OCI-LY1 (cell line): Measurements from ENCODE around the gene PRKG1.

Experiments used
- H2AFZ ChIP-seq: fragments of 200-600 bp; sonication (generic), shearing (Covaris generic); 2 replicates; pipeline ENCODE4 v1.6.0; 2014; ENCODE audit warnings: antibody characterized with exemption, mild to moderate bottlenecking, low read length
- H3F3A ChIP-seq: fragments of 200-600 bp; sonication (generic), shearing (Covaris generic); 2 replicates; pipeline ENCODE4 v1.6.0; 2014; ENCODE audit warnings: mild to moderate bottlenecking, antibody characterized with exemption, low read length, moderate library complexity; ENCODE audit not compliant: insufficient read depth
- H3K27ac ChIP-seq: fragments of 200-600 bp; sonication (generic); 2 replicates; pipeline ENCODE4 v1.5.1; 2014; ENCODE audit warnings: low read length, mixed run types, mild to moderate bottlenecking, low read depth; ENCODE audit not compliant: poor library complexity, severe bottlenecking
- H3K27me3 ChIP-seq: fragments of 200-600 bp; sonication (generic); 2 replicates; pipeline ENCODE4 v1.6.0; 2014; ENCODE audit warnings: antibody characterized with exemption, mild to moderate bottlenecking, low read length, moderate library complexity; ENCODE audit not compliant: insufficient read depth
- H3K36me3 ChIP-seq: fragments of 200-600 bp; sonication (generic); 2 replicates; pipeline ENCODE4 v1.6.1; 2014; ENCODE audit warnings: mild to moderate bottlenecking, antibody characterized with exemption, low read length, moderate library complexity, mixed read lengths; ENCODE audit not compliant: insufficient read depth
- H3K4me1 ChIP-seq: fragments of 200-600 bp; sonication (generic); 2 replicates; pipeline ENCODE4 v1.5.1; 2014; ENCODE audit warnings: mild to moderate bottlenecking, low read length, moderate library complexity; ENCODE audit not compliant: insufficient read depth, severe bottlenecking
- H3K4me2 ChIP-seq: fragments of 200-600 bp; sonication (generic), shearing (Covaris generic); 2 replicates; pipeline ENCODE4 v1.6.1; 2014; ENCODE audit warnings: low read length
- H3K4me3 ChIP-seq: fragments of 200-600 bp; sonication (generic); 2 replicates; pipeline ENCODE4 v1.5.1; 2014; ENCODE audit warnings: low read length, low read depth, mild to moderate bottlenecking, mixed read lengths; ENCODE audit not compliant: poor library complexity, severe bottlenecking
- H3K79me2 ChIP-seq: fragments of 200-600 bp; shearing (Covaris generic); 2 replicates; pipeline ENCODE4 v1.6.1; 2016; ENCODE audit warnings: mixed run types, low read length, mixed read lengths; ENCODE audit not compliant: insufficient read depth
- H3K9ac ChIP-seq: fragments of 200-600 bp; sonication (generic), shearing (Covaris generic); 2 replicates; pipeline ENCODE4 v1.6.1; 2014; ENCODE audit warnings: mild to moderate bottlenecking, low read length, mixed read lengths
- H3K9me2 ChIP-seq: fragments of 200-600 bp; sonication (generic), shearing (Covaris generic); 2 replicates; pipeline ENCODE4 v1.6.1; 2014; ENCODE audit warnings: low read depth, mild to moderate bottlenecking, low read length, mixed read lengths
- H3K9me3 ChIP-seq: fragments of 200-600 bp; shearing (Covaris generic); 2 replicates; pipeline ENCODE4 v1.6.1; 2014; ENCODE audit warnings: low read length, mixed read lengths
- H4K20me1 ChIP-seq: fragments of 200-600 bp; sonication (generic), shearing (Covaris generic); 2 replicates; pipeline ENCODE4 v1.6.0; 2016; ENCODE audit warnings: mild to moderate bottlenecking, low read length; ENCODE audit not compliant: insufficient read depth
- EZH2 ChIP-seq: fragments of 200-600 bp; sonication (generic), shearing (Covaris generic); IDR thresholded peaks from 2 replicates; pipeline ENCODE4 v1.8.0; 2017; ENCODE audit warnings: borderline replicate concordance, mixed run types, mild to moderate bottlenecking, antibody characterized with exemption, low read length, moderate library complexity, mixed read lengths
- TF ChIP-seq, protein P1 (sequence below): fragments of 200-600 bp; sonication (generic), shearing (Covaris generic); IDR thresholded peaks from 2 replicates; pipeline ENCODE4 v1.5.1; 2017; ENCODE audit warnings: mild to moderate bottlenecking, antibody characterized with exemption, low read length, moderate library complexity, mixed read lengths

Gene PRKG1

DNA sequence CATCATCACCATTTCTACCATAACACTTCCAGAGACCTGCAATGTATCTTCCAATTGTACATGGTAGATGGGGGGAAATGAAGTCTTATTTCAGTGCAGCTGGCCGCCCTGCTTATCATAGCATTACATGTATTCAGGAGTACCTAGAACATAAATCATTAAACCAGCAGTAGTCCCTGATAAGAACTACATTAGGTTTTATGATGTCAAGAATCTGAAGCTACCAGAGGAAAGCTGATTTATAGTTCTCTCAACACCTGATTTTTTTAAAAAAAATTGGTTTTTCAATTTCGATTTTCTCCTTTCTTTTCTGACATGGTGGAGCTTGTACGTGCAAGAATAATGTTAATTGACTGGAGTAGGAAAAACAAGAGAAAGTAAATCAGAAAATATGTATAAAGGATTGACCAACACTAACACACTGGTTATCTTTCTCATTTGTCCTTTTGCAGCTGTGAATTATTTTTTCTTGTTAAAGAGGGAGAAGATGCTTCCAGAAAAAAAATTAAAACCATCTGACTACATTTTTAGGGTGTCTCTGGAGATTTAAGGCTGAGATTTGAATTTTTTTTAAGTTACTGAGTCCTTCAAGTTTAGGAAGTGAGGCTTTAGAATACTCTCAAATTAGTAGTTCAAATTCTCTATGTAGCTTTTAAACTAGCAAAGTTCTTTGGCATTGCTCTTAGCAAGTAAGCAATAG, 566.0 kb downstream of the PRKG1 start:
- TF ChIP-seq EZH2, result no peak
- TF ChIP-seq, protein P1, sequence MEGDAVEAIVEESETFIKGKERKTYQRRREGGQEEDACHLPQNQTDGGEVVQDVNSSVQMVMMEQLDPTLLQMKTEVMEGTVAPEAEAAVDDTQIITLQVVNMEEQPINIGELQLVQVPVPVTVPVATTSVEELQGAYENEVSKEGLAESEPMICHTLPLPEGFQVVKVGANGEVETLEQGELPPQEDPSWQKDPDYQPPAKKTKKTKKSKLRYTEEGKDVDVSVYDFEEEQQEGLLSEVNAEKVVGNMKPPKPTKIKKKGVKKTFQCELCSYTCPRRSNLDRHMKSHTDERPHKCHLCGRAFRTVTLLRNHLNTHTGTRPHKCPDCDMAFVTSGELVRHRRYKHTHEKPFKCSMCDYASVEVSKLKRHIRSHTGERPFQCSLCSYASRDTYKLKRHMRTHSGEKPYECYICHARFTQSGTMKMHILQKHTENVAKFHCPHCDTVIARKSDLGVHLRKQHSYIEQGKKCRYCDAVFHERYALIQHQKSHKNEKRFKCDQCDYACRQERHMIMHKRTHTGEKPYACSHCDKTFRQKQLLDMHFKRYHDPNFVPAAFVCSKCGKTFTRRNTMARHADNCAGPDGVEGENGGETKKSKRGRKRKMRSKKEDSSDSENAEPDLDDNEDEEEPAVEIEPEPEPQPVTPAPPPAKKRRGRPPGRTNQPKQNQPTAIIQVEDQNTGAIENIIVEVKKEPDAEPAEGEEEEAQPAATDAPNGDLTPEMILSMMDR, result no peak

DNA sequence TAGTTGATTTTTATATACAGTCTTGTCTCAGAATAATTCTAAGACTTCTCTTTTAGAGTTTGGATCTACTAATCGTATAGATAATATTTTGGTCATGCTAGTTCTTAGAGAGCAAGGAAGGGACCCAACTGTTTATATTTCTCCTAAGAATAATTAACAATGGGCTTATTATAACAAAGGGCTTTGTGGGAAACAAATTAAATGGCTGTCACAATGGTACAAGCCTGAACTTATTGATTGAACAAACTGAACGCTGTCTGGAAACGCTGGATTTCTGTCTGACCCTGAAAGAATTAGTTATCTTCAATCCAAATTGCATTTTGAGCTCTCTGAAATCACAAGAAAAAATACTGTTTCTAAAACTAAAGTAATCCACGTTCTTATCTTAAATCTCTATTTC, 568.3 kb downstream of the PRKG1 start:
- Histone ChIP-seq H3K36me3 (no peaks in the 10 kb centered on the region), H2AFZ (no peak overlapping the region), H3K9ac (no peak overlapping the region), H3F3A (no peaks in the 10 kb centered on the region), H3K4me3 (no peak overlapping the region), H3K27me3 (no peaks in the 10 kb centered on the region), H3K4me2 (no peak overlapping the region), H3K27ac (no peak overlapping the region), H3K79me2 (no peaks in the 10 kb centered on the region), H3K9me2 (no peaks in the 10 kb centered on the region), H4K20me1 (no peaks in the 10 kb centered on the region), H3K9me3 (no peaks in the 10 kb centered on the region), H3K4me1 (no peaks in the 10 kb centered on the region)
- TF ChIP-seq, protein P1, result no peak
- TF ChIP-seq EZH2, result no peak

More for the DNA sequence above, 566.0 kb downstream of the PRKG1 start:
- H3K4me1 ChIP-seq, result no peaks in the 10 kb centered on the region
- H3K27me3 ChIP-seq, result no peaks in the 10 kb centered on the region
- H3K79me2 ChIP-seq, result no peaks in the 10 kb centered on the region
- no peak overlapping the region for H3K4me3 ChIP-seq
- no peak overlapping the region for H3K9ac ChIP-seq
- H3K9me3 ChIP-seq, result no peaks in the 10 kb centered on the region
- H3K27ac ChIP-seq, result no peak overlapping the region
- no peaks in the 10 kb centered on the region for H3K36me3 ChIP-seq
- no peak overlapping the region for H2AFZ ChIP-seq
- no peak overlapping the region for H3K4me2 ChIP-seq
- H3K9me2 ChIP-seq, result no peaks in the 10 kb centered on the region
- no peaks in the 10 kb centered on the region for H4K20me1 ChIP-seq
- H3F3A ChIP-seq, result no peaks in the 10 kb centered on the region

DNA sequence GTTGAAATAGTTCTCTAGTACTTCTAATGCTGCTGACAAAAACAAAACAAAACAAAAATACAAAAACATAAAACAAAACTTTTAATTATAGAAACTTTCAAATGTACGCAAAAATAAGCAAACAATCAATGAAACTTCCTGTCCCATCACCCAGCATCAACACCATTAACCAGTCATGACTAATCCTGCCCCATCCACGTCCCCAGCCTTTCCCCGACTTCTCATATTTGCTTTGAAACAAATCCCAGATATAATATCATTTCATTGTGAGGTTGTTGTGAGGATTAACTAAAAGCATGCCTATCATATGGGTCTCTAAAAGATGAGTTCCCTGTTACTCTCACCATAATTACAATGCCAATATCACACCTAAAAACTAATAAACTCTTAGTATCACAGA, 569.4 kb downstream of the PRKG1 start:
- Histone ChIP-seq H4K20me1 (no peaks in the 10 kb centered on the region), H3F3A (no peaks in the 10 kb centered on the region), H3K4me2 (no peak overlapping the region), H3K36me3 (no peaks in the 10 kb centered on the region), H3K27me3 (no peaks in the 10 kb centered on the region), H3K4me1 (no peaks in the 10 kb centered on the region), H3K9me3 (no peaks in the 10 kb centered on the region), H3K4me3 (no peak overlapping the region), H3K9ac (no peak overlapping the region), H3K27ac (no peak overlapping the region), H2AFZ (no peak overlapping the region), H3K9me2 (no peaks in the 10 kb centered on the region), H3K79me2 (no peaks in the 10 kb centered on the region)
- no peak for TF ChIP-seq EZH2
- TF ChIP-seq, protein P1, result no peak
